Osteoblast (primary cell): Measurements from ENCODE around the gene IER5L. TPM values are rescaled to one million over a fixed set of nuclear protein-coding genes. Genes with fewer than 3 reads are reported as not detected.
"Not testable (repeated sequence)": the region's sequence is repeated elsewhere in the genome, so short reads cannot be mapped to it uniquely, and the experiment has no call there.

Experiments
- DNase-seq: peaks from one replicate; pipeline ENCODE4 v3.0.0; 2011; ENCODE audit warnings: low spot score, mixed read lengths; ENCODE audit not compliant: insufficient read length; ENCODE audit errors: missing footprints
- H2AFZ ChIP-seq: 2 replicates; pipeline ENCODE4 v1.6.0; 2011; ENCODE audit warnings: mild to moderate bottlenecking, low read length
- H3K27ac ChIP-seq: 2 replicates; pipeline ENCODE4 v1.5.1; 2011; ENCODE audit warnings: mild to moderate bottlenecking, low read depth, low read length, moderate library complexity
- H3K27me3 ChIP-seq: 2 replicates; pipeline ENCODE4 v1.6.0; 2012; ENCODE audit warnings: mild to moderate bottlenecking, control low read depth, inconsistent platforms, low read length, moderate library complexity; ENCODE audit not compliant: insufficient read depth
- H3K36me3 ChIP-seq: 2 replicates; pipeline ENCODE4 v1.5.1; 2011; ENCODE audit warnings: mild to moderate bottlenecking, low read length, control low read depth, moderate library complexity; ENCODE audit not compliant: insufficient read depth
- H3K4me1 ChIP-seq: 2 replicates; pipeline ENCODE4 v1.5.1; 2011; ENCODE audit warnings: mild to moderate bottlenecking, low read length, control low read depth, moderate library complexity; ENCODE audit not compliant: insufficient read depth
- H3K4me2 ChIP-seq: 2 replicates; pipeline ENCODE4 v1.6.0; 2011; ENCODE audit warnings: mild to moderate bottlenecking, low read length; ENCODE audit not compliant: insufficient read depth
- H3K4me3 ChIP-seq: fragments of 200-600 bp; sonication (generic); 3 replicates; pipeline ENCODE4 v1.5.1; 2012; ENCODE audit warnings: mild to moderate bottlenecking, low read length, inconsistent platforms; ENCODE audit not compliant: insufficient read depth
- H3K79me2 ChIP-seq: 2 replicates; pipeline ENCODE4 v1.6.0; 2012; ENCODE audit warnings: mild to moderate bottlenecking, low read length, control low read depth, inconsistent platforms; ENCODE audit not compliant: insufficient read depth
- H3K9me3 ChIP-seq: 2 replicates; pipeline ENCODE4 v1.5.1; 2011; ENCODE audit warnings: low read depth, low read length, control low read depth
- H4K20me1 ChIP-seq: 2 replicates; pipeline ENCODE4 v1.6.0; 2012; ENCODE audit warnings: mild to moderate bottlenecking, low read length, control low read depth; ENCODE audit not compliant: insufficient read depth
- CTCF ChIP-seq: IDR thresholded peaks from 2 replicates; pipeline ENCODE4 v1.5.1; 2011; ENCODE audit warnings: mild to moderate bottlenecking, low read depth, low read length, moderate library complexity; ENCODE audit errors: extremely low read depth
- total RNA-seq: library from RNA; depleted of rRNA; stranded (reverse); fragments of >200 nt; gene quantifications from 2 replicates; pipeline ENCODE4 v1.2.3, GENCODE V29; 2012

The IER5L gene
- total RNA-seq, 1 donor, result 86.1 TPM

- Histone ChIP-seq H3K36me3 (no peaks in the 10 kb centered on the region), H3K4me3 (peak overlapping the region; percentile 46), H2AFZ (peak overlapping the region; percentile 81), H3K27ac (peak overlapping the region; percentile 47), H4K20me1 (no peaks in the 10 kb centered on the region), H3K4me2 (peak overlapping the region; percentile 75), H3K4me1 (peaks cover 12% of the 10 kb centered on the region), H3K9me3 (no peaks in the 10 kb centered on the region), H3K27me3 (peaks cover 4% of the 10 kb centered on the region), H3K79me2 (no peaks in the 10 kb centered on the region)
- DNase-seq, result no peak
- no peak for TF ChIP-seq CTCF
These were observed 19.9 kb upstream of the IER5L start for GRCh38 chr9:129197978-129198318.

DNA sequence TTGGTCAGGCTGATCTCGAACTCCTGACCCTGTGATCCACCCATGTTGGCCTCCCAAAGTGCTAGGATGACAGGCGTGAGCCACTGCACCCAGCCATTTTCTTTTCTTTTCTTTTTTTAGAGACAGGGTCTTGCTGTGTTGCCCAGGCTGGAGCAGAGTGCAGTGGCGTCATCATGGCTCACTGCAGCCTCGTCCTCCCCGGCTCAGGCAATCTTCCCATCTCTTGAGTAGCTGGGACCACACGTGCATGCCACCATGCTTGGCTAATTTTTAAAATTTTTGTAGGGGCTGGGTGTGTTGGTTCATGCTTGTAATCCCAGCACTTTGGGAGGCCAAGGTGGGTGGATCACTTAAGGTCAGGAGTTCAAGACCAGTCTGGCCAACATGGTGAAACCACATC, 19.0 kb upstream of the IER5L start:
- not testable (repeated sequence) for H4K20me1 ChIP-seq, H3K36me3 ChIP-seq, H3K4me2 ChIP-seq, DNase-seq, H3K79me2 ChIP-seq, H3K9me3 ChIP-seq, H2AFZ ChIP-seq, H3K4me3 ChIP-seq, H3K27me3 ChIP-seq, H3K27ac ChIP-seq
- H3K4me1 ChIP-seq, result peaks cover 12% of the 10 kb centered on the region

- H3K27me3 ChIP-seq, result peaks cover 4% of the 10 kb centered on the region
- H3K4me3 ChIP-seq, result no peak overlapping the region
- H2AFZ ChIP-seq, result no peak overlapping the region
- H3K27ac ChIP-seq, result no peak overlapping the region
- no peaks in the 10 kb centered on the region for H3K36me3 ChIP-seq
- H4K20me1 ChIP-seq, result no peaks in the 10 kb centered on the region
- H3K79me2 ChIP-seq, result no peaks in the 10 kb centered on the region
- no peak overlapping the region for H3K4me2 ChIP-seq
- no peaks in the 10 kb centered on the region for H3K9me3 ChIP-seq
- DNase-seq, result peak; percentile 4
- peaks cover 12% of the 10 kb centered on the region for H3K4me1 ChIP-seq
- TF ChIP-seq CTCF, result no peak
These were observed 17.5 kb upstream of the IER5L start for GRCh38 chr9:129195606-129196005.

DNA sequence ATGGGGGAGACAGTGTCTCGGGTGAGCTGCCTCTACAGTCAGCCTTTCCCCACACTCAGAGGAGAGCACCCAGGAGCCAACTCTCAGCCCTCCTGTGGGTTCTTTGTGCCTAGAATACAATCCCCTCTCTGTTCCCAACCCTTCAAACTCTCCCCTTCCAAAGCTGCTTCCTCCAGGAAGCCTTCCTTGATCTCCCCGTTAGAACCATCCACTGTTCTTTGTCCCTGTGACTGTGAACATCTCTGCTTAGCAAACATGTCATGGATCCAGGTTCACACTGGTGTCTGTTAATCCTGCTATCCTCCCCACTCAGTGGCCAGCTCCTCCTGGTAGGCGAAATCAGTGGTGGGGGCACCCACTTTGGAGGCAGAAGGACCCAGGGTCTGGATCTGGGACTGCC, 16.2 kb upstream of the IER5L start:
- Histone ChIP-seq H3K27me3 (peaks cover 4% of the 10 kb centered on the region), H3K79me2 (no peaks in the 10 kb centered on the region), H4K20me1 (no peaks in the 10 kb centered on the region), H3K4me1 (peaks cover 12% of the 10 kb centered on the region), H2AFZ (no peak overlapping the region), H3K4me2 (no peak overlapping the region), H3K36me3 (no peaks in the 10 kb centered on the region), H3K9me3 (no peaks in the 10 kb centered on the region), H3K4me3 (no peak overlapping the region), H3K27ac (no peak overlapping the region)
- DNase-seq, result peak; percentile 39
- no peak for TF ChIP-seq CTCF
